GM21515 (cell line): ENCODE measurements around the gene USH2A.
A peak's percentile ranks its signal among the peaks of the same experiment; 100 is the strongest.

Experiments used
- ATAC-seq: cut with Tn5 transposase; IDR thresholded peaks from one replicate; pipeline ENCODE4 v1.9.1; 2021; ENCODE audit not compliant: unreplicated experiment

Gene USH2A

DNA sequence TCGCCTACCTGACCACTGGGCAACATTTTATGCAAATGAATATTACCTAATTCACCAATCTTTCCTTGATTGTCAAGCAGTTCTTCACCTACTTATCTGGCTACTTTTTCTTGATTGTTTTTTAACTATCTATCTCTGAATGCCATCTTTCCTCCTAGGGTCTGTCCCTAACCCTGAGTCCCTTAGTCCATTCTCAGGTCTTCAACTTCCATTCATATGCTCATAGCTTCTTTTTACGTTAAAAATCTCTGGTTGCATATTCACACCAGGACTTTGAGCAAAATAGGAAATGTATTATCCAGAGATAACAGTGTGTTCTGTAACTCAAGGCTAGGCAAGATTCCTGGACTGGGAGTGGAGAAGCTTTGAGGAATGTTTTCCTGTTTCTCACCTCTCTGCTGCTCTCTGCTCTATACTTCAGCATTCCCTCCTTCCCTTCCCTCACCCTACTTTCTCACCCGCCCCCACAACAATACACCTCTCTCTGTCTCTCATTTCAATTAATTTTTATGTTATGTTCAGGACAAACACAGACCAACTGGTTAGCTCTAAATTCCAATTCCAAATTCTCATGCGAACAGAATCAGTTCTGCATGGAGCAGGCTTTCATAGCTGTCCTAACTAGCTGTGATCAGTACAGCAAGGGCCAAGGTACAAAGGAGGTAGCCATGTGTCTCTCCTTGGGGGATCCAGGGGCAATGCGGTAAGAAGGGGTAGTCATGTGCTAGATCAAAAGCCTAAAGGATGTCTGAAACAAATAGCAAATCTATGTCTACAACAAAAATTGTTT is 278.4 kb downstream of the USH2A start:
- ATAC-seq, result no peak

DNA sequence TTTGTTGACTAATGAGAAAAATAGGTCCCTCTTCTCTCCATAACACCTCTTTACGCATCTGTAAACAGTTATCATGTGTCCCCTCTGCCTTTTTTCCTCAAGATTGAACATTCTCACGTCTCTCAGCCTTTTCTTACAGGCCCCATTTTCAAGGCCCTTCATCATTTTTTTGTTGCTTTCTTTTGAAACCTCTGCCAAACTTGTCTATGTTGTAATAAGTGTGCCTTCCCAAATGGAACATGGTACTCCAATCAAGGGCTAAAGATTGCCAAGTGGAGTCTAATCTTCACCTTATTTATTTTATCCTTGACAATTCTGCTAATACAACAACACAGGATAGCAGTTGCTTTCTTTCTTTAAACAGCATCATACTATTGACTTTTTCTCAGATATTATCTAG is 280.3 kb downstream of the USH2A start:
- ATAC-seq, result no peak

DNA sequence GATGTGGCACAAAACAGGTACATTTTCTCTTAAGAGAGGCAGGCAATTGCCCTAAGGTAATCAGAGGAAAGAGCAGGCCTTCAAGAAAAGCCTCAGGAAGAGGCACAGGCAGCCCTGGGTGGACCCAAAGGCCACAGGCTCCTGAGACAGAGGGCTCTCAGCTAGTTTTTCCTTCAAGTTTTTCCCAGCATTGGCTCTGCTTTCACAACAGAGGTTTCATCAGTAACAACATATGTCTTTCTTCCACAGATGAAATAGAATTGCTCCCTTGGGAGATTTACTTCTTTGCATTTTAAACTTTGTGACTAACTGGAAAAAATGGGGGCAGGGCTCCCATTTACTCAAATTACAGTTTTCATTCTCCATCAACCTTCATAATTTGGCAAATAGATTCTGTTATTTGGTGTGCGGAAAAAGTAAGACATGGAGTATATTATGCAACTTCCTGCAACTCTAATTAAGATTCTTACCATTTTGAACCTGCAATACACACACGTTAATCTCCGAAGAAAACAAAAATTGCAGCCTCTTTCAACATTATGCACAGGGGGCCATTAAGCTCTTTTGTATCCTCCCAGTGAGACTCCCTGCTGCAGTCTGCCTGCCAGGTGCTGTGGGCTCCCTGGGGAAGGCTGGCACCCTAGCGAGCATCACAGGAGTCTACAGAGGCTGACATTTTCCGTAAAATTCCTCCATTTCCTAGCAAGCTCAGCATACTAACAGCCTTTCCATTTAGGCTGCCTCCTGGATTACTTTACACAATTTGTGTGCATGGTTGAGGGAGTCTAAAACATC is 282.3 kb downstream of the USH2A start:
- no peak for ATAC-seq

DNA sequence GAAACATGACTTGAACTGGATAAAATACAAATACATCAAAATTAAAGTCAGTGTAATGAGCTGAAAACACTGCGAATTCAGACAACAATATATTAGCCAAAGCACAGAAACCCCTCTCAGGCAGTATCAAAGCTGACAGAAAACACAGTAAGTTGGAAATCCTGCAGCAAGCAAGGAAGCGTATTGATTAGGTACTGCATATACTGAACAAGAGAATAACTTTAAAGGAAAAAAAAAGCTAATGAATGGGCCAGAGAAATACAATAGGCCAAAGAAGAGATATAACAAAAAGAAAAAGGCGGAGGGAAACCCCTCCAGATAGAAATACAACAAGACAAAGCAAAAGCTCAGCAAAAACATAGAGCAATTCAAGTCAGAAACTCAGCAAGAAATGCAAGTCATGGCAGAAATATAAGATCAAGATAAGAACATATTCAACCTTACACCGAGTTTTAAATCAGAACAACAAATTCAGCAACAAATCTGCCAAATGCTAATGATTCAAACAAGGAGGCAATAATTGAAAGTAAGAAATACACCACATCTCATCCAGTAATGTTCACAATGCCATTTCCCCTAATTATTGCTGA is 299.0 kb downstream of the USH2A start:
- no peak for ATAC-seq

DNA sequence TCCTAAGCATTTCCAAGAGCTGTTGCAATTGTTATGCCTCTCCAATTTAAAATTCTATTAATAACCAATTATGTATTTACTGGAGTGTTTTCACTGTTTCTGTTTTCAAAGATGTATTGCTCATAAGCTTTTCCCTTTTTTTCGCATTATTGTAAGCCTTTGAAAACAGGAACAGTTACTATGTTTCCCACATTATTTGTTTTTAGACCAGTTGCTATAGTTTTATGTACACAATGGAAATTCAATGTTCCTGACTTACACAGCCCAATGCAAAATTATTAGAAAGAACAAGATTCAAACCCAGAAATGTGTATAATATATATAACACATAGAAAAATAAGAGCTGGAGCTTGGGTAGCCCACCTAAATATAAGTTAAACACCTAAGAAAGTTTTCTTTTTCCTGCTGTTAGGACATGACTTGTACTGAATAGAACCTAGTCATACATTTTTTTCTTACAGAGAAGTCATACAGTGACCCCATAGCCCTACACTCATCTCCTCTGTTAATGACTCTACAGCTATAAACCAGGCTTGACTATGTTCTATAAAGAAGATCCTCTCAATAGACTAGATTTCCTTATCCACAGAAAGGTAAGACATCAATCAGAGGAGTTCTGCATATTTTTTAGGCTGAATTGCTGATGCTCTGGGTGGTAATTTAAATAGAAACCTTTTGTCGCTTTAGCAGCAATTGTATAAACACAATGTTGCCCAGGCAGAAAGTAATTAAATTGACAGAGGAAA is 299.6 kb downstream of the USH2A start:
- ATAC-seq, result no peak

DNA sequence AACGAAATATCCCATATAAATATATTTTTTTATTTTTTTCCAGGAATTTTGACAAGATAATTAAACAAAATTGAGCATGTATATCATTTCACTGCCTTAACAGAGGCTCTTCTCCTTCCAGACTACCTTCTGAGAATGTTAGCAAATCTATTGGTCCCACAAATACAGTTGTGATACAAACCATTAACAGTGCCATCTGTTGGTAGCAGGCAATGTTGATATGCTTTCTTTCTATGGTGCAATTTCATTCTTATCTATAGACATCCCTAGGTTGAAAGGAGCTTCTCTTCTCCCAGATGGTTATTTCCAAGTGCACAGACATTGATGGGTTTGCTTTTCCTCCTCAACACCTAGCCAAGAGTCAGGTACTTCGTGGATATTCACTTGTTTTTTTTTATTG is 303.6 kb downstream of the USH2A start:
- ATAC-seq, result peak; percentile 71

DNA sequence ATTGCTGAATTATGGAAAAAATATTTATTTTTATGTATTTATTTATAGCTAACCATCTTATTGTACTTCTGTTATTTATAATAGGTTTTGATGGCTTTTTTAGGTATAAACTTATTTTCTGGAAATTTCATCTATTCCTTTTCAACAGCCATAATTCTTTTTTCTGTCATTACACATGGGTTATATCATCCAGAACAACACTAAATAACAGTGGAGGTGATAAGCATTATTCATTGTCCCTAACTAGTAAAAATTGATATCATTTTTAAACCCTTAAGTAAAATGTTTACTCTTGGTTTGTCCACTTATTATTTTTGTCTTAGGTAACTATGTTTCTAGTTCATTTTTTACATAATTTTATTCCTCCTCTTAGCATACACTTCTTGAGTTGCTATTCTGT is 309.1 kb downstream of the USH2A start:
- no peak for ATAC-seq

DNA sequence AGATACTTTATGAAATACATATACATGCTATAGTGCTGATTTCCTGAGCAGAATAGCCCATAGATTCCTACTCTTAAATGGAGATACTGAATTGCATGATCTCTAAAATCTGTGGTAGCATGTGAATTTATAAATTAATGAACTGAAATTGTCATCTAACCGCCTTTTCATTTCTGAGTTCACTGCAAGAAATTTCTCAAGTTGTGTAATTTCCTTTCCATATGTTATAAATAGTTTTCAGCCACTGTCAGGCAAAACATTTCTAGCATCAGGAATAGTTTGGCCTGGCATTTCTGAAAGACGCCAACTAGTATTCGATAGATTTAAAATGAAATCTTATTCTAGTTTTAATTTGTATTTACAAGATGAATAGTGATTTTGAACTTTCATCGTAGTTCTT is 310.1 kb downstream of the USH2A start:
- ATAC-seq, result no peak

DNA sequence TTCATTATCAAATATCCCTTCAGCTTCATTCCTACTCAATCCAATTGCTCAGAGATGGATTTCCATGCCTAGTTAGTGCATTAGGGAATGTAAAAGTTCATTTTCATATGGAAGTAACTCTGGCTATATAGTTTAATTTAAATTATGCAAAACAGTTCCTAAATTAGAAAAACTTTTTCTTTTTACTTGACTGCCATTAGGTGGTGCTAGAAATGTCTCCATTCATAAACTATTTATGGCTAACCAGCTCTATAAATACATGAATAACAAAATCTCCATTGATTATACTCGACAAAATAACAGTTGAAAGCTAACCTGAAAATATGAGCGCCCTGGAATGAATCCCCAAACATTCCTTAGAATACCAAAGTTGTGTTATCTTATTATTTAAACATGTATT is 311.4 kb downstream of the USH2A start:
- no peak for ATAC-seq

DNA sequence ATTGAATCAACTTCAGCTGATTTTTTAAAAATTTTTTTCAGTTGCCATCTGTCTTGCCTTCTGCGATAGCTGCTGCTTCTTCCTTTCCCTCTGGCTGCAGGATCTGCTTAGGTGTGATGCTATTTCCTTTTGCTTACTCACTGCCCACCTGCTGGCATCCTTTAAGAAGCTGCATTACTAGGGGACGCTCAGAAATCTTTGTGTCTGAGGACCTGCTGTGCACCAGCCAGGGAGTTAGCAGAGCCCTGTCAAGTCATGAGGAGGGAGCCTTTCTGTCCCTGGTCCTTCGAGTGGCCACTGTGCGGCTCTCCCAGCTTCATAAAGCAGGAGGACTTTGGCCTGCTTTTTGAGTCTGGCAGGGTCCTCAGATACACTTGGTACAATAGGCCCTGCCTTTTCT is 327.8 kb downstream of the USH2A start:
- no peak for ATAC-seq

DNA sequence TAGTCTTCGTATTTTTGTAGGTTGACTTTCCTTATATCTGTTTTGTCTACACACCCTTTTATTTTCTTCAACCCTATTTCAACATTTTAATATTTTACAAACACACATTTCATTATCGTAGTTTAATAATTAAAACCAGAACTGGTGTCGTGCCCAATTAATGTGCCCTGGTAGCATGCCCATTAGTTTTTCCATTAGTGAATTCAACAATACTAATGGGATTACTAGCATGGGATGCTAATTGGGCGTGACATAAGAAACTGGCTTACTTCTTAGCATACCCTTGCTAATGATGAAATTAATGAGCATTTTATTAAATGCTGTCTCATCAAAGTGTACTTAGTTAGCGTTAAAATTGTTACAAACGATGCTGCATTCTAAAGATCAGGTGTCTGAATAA is 332.7 kb downstream of the USH2A start:
- no peak for ATAC-seq

DNA sequence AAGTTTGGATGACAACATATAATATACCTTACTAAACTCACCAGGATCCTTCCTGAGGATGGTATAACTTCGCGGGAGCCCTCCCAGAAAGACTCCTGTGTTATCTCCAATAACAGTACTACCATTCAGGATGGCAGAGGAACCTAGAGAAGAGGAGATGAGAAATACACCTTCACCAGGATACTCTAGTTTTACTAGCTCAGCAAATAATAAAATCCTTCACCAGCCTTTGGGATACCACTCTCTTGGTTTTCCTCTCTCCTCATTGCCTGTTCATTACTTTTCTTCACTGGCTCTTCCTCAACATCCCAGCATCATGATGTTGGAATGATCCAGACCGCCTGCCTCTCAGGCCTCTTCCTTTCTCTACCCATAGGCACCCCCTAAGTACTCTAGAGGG is 336.6 kb downstream of the USH2A start:
- ATAC-seq, result no peak

DNA sequence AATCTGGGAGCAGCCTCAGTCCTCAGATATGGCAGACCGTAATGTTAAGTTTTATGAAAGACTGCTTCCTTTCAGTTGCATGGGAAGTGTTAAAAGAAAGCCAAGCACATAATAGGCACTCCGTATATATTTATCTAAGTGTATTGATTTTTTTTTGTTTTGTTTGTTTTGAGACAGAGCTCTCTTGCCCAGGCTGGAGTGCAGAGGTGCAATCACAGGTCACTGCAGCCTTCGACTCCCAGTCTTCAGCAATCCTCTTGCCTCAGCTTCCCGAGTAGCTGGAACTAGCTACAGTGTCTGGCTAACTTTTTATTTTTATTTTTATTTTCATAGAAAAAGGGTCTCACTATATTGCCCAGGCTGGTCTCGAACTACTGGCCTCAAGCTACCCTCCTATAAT is 341.8 kb downstream of the USH2A start:
- no peak for ATAC-seq

DNA sequence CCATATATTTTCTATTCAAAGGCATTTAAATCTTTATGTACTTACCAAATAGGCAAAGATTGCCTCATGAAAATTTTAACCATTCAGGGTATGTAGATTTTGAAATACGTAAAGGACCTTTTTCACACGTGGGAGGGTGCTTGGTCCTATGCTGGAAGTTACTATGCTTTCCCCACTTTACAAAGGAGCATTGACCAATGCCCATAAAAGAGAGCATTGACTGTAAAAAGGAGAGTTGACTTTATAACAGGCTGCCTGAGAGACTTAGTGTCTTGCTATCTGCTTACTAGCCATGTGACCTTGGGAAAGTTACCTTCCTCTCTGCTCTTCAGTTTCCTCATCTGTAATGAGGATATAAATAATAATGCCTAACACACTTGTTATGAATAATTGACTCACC is 346.5 kb downstream of the USH2A start:
- ATAC-seq, result no peak

DNA sequence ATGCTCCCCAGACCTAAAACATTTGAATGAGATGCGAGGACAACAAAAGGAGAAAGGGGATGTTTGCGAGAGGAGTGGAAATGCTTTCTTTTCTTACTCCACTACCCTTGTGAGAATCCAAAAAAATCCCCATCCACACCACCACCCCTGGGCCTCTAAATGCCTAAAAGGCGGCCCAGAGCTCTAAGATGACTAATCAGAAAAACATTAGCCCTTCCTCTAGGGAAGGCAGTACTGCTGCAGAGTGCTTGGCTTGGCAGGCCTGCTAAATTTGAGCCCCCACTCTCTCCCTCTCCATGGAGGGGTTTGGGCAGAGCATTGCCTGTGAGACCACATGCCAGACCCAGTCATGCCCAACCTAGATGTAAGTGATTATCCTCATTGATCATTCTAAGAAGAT is 347.9 kb downstream of the USH2A start:
- no peak for ATAC-seq

DNA sequence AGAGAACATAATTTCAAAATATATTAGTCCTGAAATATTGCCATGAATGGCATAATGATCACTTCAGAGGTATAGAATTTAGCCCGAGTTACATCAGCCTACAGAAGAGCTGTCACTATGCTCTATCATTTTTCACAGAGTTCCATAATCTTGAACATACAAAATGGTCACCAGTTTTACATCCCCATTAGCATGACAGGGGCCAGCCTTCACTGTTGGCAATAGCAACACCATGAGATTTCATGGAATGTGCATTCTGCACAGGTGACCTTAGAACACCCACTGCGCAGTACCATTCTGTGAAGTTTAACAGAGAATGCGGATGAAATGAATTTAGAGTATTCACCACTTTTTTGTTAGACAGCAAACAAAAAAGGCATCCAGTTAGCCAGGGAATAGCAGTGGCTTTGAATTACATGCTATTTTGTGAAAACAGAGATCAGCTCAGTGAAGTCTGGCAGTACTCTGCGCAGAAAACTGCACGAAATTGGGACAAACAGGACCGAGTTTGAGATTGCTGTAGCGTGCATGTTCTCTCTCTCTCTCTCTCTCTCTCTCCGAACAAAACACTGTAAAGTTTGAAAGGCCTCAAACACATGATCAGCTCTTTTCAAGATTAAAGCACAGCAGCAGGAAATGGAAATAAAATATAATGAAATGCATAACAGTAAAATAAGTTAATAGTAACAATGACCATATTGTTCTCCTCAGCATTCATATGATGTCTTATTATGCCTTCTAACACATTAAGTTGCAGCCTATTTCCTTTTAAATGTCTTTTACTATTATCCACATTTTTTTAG is 349.3 kb downstream of the USH2A start:
- ATAC-seq, result no peak

DNA sequence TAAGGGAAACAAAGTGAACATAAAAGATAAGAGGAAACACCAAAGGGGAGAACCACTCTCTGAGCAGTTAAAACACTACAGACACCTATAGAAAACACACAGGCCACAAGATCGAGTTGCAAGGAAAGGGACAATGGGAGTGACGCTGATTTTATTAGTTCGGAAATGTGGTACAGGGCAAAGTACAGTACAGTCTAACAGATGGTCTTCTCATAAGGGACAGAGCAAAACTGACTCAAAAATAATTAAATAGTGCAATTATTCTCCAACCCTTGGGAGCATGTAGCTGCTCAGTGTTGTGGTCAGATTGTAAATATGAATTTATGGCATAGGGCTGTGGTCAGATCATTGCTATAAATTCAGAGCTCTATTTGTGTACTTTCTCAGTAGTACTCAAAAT is 352.0 kb downstream of the USH2A start:
- ATAC-seq, result no peak

DNA sequence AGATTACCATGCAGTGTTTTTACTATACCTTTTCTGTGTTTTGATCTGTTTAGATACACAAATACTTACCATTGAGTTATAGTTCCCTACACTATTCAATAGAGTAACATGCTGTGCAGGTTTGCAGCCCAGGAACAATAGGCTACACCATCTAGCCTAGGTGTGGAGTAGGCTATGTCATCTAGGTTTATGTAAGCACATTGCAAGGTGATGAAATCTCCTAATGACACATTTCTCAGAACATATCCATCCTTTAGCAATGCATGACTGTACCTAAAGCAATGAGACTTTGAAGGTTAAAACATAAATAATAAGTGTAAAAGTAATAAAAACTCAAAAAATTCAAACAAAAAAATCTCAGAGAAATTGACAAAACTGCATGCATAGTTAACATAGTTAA is 358.6 kb downstream of the USH2A start:
- ATAC-seq, result no peak

DNA sequence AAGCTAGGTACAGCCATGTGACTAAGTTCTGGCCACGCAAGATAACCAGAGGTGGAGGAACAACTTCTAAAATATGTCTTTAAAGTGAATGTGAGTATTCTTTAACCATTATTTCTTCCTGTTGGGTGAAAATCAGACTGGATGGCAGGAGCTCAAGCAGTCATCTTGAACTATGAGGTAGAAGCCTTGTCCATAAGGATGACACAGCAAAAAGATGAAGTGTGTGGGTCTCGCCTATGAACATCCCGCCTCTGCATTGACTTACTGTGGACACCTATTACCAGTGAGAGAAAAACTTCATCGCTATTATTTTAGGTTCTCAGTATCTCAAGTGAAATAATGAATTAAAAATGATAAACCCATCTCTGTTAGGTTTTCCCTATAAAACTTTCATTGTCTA is 365.3 kb downstream of the USH2A start:
- ATAC-seq, result no peak

DNA sequence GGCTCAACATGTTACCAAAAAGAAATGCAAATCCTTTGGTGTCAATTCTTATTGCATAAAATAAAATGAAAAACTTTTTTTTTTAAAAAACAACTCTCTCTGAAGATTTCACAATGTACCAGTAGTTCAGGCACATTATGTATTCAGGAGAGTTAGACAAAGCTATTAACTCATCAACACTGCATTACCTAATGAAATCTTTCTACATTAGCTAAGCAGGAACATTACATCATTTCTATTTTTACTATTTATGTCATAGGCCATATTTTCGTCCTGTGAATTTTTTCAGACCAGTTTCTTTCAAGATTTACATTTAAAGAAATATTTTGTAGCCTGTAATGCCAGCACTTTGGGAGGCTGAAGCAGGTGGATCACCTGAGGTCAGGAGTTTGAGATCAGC is 366.2 kb downstream of the USH2A start:
- ATAC-seq, result no peak

DNA sequence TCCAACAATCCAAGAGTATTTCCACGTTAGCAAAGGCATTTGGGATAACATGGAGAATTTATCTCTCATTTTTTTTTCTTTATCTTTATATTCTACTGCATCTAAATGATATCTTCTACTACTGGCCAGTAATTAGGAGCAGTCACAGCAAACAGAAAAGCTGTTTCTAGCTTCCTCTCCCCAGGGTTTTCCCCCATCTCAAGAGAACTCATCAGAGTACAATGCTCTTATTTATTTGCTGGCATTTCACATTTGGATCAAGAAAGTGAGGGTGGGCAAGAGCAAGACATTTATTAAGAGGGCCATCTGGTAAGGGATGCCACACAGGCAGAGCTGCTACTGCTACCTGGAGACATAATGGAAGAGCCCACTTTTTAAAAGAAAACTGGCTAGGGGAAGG is 368.2 kb downstream of the USH2A start:
- ATAC-seq, result no peak
